ENCODE results near the gene SDK2. TPM values are rescaled to one million over a fixed set of nuclear protein-coding genes. Genes with fewer than 3 reads are reported as not detected.

SDK2 gene
- total and polyA plus RNA-seq, 2 of the 8 experiments (the other 6 are each of a cell fraction or from before 2014, with no cell fraction given) = 3.9 to 4.1 TPM

- H3K9ac ChIP-seq (replicated peaks in 1 of 4; ENCODE audit: extremely low read depth in 1 of 4, low read depth in 3 of 4, low read length in 3 of 4) = no peak overlapping the region
- H3K4me2 ChIP-seq (ENCODE audit: insufficient read depth in 1 of 2, low read depth in 2 of 2, low read length in 2 of 2) = no peak overlapping the region
- no peak overlapping the region for H3K23ac ChIP-seq (ENCODE audit: insufficient read length)
- H4K91ac ChIP-seq (replicated peaks; ENCODE audit: insufficient read length, low read length) = no peak overlapping the region
- peaks cover 0 to 4% of the 10 kb centered on the region in 2 experiments for H4K20me1 ChIP-seq (replicated peaks in 1 of 2; ENCODE audit: control insufficient read depth in 1 of 2, insufficient read depth in 2 of 2, low read length in 2 of 2)
- H3K4me1 ChIP-seq (replicated peaks in 1 of 4; ENCODE audit: control insufficient read depth in 3 of 4, insufficient read depth in 4 of 4, low read length in 3 of 4) = no peaks in the 10 kb centered on the region; a peak in 2 of 7 replicates
- no peak overlapping the region for H3K14ac ChIP-seq (ENCODE audit: insufficient read length)
- H3K79me1 ChIP-seq (ENCODE audit: low read depth, low read length) = no peaks in the 10 kb centered on the region; the same call in 1 of the 2 replicates
- ChIA-PET POLR2A (ENCODE audit: partially characterized antibody) (interaction anchor here (0.8 to 1.0 kb wide), 2 partner anchors 15 to 30 kb away, joined by 3 read pairs; no protein-coding TSS in a partner anchor), CTCF (ENCODE audit: partially characterized antibody) (interaction anchor here (0.9 to 1.5 kb wide), 4 partner anchors 8 to 55 kb away, joined by 3 to 6 read pairs (median 4); no protein-coding TSS in a partner anchor)
- no peak overlapping the region for H3K27ac ChIP-seq (ENCODE audit: low read depth, low read length)
- H3K27me3 ChIP-seq (replicated peaks in 1 of 4; ENCODE audit: control insufficient read depth in 3 of 4, extremely low read depth in 1 of 4, insufficient read depth in 3 of 4, low read length in 3 of 4) = no peaks in the 10 kb centered on the region; a peak in 1 of 7 replicates
- H2AK5ac ChIP-seq (ENCODE audit: low read depth, low read length) = no peak overlapping the region
- H3K9me3 ChIP-seq (ENCODE audit: insufficient read depth in 2 of 2, low read depth in 1 of 2, low read length in 1 of 2) = no peaks in the 10 kb centered on the region
- no peak overlapping the region for H2BK120ac ChIP-seq (replicated peaks; ENCODE audit: low read depth, low read length)
- H3K4ac ChIP-seq (replicated peaks; ENCODE audit: insufficient read length, low read depth, low read length) = no peak overlapping the region
- H3K23me2 ChIP-seq (ENCODE audit: low read depth, low read length) = peaks cover 3% of the 10 kb centered on the region; the same call in 1 of the 2 replicates
- H3K36me3 ChIP-seq (ENCODE audit: control insufficient read depth in 2 of 4, insufficient read depth in 4 of 4, low read length in 3 of 4) = no peaks in the 10 kb centered on the region
- H2AFZ ChIP-seq (ENCODE audit: low read length) = no peak overlapping the region
- no peak overlapping the region for H3K56ac ChIP-seq (replicated peaks; ENCODE audit: insufficient read length, low read depth, low read length)
- FAIRE-seq = no peak
- TF ChIP-seq CEBPB (IDR thresholded peaks at IDR 0.05; ENCODE audit: low read depth, low read length) (no peak), SIN3A (conservative IDR thresholded peaks at IDR 0.05 in 1 of 2, IDR thresholded peaks at IDR 0.05 in 1 of 2; ENCODE audit: low read depth in 1 of 2, low read length in 2 of 2) (no peak), HDAC6 (IDR thresholded peaks at IDR 0.05; ENCODE audit: low read depth, low read length) (no peak)
- DNase-seq (ENCODE audit: low read depth in 1 of 2, low spot score in 2 of 2) = no peak
- H2BK15ac ChIP-seq (ENCODE audit: low read length) = no peak overlapping the region
- no peak overlapping the region for H4K5ac ChIP-seq (ENCODE audit: insufficient read length, low read depth, low read length)
- H2BK5ac ChIP-seq (ENCODE audit: low read depth, low read length) = no peak overlapping the region
- H3K4me3 ChIP-seq (ENCODE audit: extremely low read depth in 1 of 4, insufficient read depth in 2 of 4, low read depth in 3 of 4, low read length in 4 of 4) = no peak overlapping the region
- no peak overlapping the region for H2BK20ac ChIP-seq (ENCODE audit: low read length)
- no peak overlapping the region for H4K8ac ChIP-seq (ENCODE audit: extremely low read depth, insufficient read depth, low read length)
- H3K79me2 ChIP-seq (ENCODE audit: control insufficient read depth in 1 of 2, insufficient read depth in 2 of 2, low read length in 2 of 2) = no peaks in the 10 kb centered on the region
- 83% methylated on average over 5 of the region's 5 CpGs; no CpG with 5 or more reads in 1 of the 2 experiments for WGBS, 2 experiments (ENCODE audit: extremely low coverage in 1 of 2, insufficient coverage in 1 of 2, insufficient read length in 1 of 2, insufficient replicate concordance in 2 of 2, low coverage in 1 of 2, low lambda C conversion rate in 2 of 2, missing lambda C conversion rate in 1 of 2)
- H2BK12ac ChIP-seq (ENCODE audit: low read depth, low read length) = no peak overlapping the region
- no peak overlapping the region for H3K18ac ChIP-seq (ENCODE audit: extremely low read depth, low read length)
These were observed 121.5 kb downstream of the SDK2 start for GRCh38 chr17:73522696-73523095.
